HG02970 (cell line): ENCODE results near the gene ZNF497.
"Not testable (repeated sequence)": the region's sequence is repeated elsewhere in the genome, so short reads cannot be mapped to it uniquely, and the experiment has no call there.

ENCODE experiments used
- ATAC-seq: cut with Tn5 transposase; IDR thresholded peaks from one replicate; pipeline ENCODE4 v1.9.1; 2021; ENCODE audit warnings: mild to moderate bottlenecking, moderate library complexity, moderate number of reproducible peaks; ENCODE audit not compliant: unreplicated experiment, low FRiP score

Gene ZNF497

DNA sequence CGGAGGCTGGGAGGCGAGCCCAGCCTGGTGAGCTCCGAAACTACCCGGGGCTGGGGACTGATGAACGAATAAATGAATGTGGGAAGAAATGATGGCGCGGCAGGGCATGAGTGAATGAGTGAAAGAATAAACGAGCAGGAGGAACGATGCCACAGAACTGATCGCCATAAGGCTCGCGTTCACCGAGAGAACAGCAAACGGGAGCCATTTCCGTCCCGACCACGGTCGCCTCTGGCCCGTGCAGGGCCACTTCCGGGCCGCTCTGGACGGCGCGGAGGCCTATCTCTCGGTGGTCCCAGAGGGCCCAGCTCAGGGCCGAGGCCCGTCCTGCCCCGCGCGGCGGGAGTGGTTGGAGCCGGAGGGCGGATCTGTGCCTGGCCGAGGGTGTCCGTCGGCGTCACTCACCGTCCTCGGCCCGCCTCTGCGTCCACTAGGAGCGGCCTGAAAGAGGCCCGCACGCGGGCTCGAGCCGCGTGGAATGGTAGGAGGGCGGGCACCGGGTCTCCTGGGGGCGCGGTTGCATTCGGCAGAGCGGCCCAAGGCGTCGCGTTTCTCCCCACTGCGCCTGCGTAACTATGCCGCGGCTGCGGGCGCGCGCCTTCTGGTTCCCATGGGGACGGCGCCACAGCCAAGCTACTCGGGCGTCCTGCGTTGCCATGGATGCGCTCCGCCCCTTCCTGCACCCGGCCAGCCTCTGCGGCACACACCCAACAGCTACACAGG is at the start of gene ZNF497:
Gene ZNF497 (minus strand): TSS at position 480 of the 723 bp plus-strand sequence. CDS start 5,116 bp downstream, outside the sequence.
- ATAC-seq: peak; percentile 82

DNA sequence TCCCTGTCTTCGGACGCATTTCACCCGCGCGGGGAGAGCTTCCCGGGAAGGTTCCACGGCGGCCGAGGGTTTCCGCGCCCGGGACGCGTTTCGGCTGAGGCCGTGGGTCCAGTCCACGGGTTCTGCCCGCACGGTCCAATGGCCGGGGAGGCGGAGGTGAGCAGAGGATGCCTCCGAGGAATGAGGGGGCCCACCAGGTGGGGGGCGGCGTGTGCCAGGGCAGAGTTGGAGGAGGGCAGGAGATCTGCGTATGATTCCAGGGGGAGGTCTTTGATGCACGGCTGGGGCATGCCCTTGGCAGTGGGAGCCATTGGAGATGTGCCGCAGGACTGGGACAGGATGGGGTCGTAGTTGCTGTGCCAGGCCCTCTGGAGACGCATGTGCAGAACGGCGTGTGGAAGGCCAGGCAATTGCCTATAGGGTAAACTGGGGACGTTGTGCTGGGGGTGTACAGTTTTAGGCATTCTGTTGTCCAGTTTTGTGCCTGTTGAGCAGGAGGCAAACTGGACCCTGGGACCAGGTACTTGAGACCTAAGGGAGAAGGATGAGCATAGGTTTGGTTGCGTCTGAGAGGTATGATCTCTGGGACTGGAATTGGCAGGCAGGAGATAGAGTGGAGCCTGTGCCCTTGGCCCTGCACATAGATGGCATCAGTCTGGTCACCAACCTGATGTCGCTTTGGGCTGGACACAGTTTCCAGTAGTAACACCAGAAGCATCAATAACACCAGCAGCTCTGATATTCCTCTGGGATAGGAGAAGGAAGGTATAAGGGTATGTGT is 46.6 kb upstream of the ZNF497 start:
- ATAC-seq: no peak

DNA sequence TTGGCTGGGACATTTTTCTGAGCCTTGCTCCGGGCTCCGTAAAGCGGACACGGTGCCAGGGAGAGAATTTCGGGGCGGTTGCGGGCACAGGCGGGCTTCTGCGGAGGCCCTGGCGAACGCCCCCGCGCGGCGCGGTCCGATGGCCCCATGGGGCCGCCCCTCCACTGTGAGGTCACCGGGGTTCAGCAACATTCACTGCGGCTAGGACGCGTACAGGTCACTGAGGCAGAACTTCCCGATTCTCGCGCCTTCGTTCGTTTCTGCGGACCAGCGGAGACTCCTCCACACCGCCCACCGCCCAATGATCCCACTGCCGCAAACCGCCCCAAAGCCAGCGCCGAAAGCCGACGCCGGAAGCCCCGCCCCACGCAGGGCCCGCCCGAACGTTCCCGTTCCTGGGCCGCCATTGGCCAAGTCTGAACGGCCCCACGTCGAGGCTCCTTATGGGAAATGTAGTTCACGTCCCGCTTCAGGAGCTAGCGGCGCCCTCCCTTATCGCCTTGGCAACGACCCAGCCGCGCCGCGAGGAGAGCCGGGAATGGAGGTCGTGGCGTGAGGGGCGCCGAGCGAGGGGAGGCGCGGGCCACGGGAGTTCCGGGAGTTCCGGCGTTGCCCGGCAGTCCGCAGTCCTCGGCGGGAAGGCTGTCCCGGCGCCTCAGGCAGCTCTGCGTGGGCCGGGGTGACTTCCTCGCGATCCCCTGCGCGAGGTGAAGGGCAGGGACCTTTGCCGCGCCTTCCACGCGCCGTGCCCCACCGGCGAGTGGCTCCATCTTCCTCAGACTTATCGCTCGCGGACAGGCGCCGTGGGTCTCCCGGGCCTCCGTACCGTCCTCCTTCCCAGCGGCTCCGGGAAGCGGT is 45.8 kb upstream of the ZNF497 start, which contains the start of gene ZNF584:
Gene ZNF584 (plus strand): TSS at position 498 of the 858 bp plus-strand sequence. CDS start 499 bp downstream, outside the sequence.
- peak; percentile 93 for ATAC-seq

DNA sequence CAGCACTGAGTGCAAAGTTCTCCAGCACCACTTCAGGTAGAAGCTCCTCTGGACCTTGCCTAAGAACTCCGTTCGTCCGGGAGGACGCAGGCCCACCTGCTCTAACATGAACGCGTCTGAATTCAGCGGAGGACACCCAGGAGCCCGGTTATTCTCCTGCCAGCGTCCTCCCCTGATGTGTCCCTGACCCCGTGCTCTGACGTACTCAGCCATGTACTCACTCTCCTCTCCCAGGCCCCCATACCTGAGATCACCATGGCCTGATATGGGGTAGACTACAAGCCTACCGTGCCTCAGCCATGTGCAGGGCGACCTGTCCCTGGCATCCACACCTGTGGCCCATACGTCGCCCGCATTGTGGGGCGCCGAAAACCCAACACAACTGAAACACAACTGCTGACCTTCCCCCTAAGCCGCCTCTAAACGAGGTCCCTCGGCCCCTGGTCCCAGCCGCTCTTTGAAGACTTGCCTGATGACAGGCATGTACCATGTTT is 45.2 kb upstream of the ZNF497 start:
- ATAC-seq: no peak

DNA sequence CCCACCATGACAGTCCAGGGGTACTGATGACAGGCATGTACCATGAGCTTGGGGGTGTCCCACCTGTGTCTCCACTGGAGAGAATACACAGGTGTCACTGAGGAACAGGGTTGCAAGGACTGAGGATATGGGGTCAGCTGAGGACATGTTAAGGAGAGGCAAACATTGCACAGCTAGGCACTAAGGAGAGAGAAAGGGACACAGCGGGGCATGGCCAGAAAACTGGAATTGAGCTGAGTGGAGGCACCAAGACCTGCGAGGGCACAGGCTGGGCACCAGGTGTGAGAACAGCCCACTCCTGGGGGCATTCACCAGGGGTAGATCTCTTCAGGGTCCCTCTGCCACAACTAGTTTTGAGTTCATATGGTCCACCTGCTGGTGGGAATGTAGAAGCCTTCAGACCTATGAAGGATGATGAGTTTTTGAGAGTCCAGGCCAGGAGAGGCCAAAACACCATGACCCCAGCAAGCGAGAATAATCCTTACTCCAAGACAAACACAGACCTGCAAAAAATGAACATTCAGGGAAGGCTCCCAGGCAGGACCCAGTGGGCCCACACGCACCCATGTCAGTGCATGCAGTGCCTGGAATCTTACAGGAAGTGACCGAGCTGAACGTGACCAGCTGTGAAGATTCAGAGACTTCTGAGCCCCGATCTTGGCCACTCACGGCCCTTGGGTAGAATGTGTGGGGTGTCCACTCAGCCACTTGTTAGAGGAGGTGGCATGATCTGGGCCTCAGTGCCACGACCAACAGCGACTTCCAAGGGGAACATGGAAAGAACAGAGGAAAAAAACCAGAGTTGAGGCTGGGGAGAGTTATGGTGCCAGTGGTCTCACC is 44.5 kb upstream of the ZNF497 start:
- no peak for ATAC-seq

DNA sequence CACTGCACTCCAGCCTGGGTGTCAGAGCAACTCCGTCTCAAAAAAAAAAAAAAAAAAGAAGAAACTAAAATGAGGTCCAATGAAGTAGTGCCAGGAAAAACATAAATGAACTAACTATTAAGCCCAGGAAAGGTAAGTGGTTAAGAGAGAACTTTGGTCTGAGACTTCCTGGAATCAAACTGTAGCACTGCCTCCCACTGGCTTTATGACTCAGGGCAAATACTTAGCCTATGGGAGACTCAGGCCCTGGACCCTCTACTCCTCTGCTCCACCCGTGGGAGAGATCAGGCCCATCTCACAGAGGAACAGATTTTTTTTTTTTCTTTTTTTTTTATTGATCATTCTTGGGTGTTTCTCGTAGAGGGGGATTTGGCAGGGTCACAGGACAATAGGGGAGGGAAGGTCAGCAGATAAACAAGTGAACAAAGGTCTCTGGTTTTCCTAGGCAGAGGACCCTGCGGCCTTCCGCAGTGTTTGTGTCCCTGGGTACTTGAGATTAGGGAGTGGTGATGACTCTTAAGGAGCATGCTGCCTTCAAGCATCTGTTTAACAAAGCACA is 41.4 kb upstream of the ZNF497 start:
- not testable (repeated sequence) for ATAC-seq

DNA sequence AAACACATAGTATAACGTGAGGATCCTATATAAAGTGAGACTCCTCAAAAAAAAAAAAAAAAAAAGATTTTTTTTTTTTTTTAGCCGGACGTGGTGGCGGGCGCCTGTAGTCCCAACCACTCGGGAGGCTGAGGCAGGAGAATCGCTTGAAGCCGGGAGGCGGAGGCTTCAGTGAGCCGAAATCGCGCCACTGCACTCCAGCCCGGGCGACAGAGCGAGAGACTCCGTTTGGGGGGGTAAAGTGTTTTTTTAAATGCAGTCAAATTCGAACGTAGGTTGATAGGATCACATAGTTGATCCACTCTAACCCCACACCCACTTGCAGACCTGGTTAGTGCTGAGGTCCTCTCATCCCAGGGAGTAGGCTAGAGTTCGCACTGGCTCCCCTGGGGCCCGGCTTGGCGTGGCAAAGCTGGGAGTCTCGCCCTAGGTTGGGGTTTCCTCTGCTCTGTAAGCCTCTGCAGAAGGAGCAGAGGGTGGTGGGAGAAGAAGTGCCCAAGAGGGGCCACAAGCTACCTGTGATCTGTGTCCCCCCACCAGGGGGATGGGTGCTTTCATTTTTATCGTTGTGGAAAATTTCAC is 39.4 kb upstream of the ZNF497 start:
- no peak for ATAC-seq

DNA sequence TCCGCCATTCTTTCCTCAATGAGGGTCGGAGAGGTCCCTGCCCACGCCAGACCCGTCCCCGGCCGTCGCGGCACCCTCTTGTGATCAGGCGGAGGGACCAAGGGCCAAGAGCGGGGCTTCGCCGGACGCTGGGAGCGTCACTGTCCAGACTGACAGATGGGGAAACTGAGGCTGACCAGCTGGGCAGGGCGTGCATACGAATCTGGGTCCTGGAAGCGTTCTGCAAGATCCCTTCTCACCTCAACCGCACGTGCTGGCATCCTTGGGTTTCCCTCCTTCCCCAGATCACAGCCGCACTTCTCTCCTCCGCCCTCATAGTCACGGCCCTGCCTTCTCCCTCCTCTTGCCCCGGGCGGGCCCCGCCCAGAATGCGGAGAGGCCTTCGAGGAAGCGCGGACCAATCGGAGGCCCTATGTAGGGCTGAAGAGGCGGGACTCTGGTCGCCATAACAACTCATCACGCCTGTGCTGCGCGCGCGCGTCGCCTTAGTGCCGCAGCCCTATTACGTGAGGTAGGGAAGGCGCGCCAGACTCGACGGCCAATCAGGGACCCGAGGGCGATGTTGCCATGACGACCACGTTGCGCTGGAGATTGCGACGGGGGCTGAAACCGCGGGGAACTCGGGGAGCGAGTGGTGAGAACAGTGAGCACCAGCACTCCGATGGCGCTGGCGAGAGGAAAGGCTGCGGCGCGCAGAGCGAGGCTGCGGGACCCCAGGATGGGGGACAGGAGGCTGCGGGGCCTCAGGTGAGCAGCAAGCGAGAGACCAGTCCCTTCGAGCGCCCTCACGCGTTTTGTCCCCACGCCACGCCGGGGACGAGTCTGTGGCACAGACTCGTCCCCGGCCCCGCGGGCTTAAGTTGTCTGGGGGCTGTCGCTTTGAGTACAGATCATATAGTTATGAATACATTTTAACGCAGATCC is 38.6 kb upstream of the ZNF497 start:
- ATAC-seq: peak; percentile 98

DNA sequence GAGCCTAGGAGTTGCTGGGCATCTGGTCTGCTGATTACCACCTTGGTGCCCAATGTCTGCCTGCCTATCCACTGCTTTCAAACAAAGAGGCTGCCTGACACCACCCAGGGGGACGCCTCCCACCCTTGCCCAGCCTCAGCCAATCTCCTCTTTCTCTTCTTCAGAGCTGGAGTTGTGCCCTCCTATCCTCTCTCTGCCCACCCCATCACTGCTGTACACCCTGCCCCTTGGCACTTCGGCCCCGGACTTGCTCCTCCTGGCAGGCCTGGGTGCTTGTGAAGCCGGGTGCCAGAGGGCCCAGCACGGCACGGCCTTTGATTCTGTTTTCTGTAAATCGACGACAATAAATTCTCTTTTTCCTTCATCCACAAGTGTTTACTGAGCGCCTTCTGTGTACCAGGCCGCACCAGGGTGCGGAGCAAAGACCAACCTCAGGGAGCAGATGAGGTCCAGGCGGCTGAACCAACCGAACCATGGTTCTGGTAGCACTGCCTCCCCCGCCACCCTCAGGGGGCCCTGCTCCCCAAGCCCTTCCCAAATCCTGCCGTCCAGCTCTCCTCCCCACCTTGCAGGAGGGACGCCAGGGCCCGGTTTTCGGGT is 37.9 kb upstream of the ZNF497 start:
- ATAC-seq: no peak

DNA sequence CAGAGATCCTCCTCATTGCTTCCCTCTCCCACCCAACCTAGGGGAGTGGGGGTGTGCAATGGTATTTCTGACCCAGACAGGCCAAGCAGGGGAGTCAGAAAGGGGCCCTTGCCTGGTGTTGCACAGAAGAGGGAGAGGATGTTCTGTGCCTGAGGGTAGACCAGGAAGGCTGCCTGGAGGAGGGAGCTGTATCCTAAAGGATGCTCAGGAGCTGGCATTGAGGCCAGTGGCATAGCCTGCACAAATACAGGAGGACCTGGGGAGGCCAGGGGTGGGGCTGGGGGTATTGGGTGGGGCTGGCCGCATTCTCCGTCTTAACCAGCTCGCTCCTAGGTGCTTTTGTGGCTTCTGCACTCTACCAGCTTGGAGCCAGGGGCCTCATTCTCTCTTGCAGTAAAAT is 37.4 kb upstream of the ZNF497 start:
- ATAC-seq: no peak

DNA sequence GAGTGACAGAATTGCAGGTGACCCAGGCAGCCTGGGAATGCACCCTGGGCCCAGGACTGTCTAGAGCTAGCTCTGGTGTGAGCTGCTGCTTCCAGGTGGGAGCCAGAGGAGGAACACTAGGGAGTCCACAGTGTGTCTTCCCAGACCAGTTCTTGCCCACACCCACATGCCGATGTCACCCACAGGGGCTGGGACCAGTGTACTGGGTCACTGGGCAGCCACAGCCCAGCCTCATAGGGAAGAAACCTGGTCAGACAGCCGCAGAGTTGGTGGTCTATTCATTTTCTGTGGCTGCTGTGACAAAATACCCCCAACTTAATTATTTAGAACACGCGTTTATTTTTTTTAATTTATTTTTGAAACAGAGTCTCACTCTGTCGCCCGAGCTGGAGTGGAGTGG is 36.0 kb upstream of the ZNF497 start:
- ATAC-seq: no peak

DNA sequence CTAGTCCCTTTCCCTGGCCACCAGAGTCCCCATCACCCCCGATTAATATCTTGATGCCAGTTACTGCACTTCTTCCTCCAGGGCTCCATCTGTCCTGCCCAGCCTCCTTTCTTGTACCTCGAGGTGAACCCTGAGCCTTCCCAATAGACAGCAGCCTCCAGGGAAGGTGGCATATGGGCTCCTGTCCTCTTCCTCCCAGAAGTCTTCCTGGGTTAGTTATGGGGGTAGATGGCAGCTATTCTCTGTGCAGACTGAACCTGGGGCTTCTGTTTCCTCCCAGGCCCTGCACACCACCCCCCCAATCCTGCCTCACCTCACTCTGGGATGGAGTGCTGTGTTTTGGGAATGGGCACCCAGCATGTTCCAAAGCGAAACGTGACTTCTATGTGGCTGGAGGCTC is 35.5 kb upstream of the ZNF497 start:
- no peak for ATAC-seq

DNA sequence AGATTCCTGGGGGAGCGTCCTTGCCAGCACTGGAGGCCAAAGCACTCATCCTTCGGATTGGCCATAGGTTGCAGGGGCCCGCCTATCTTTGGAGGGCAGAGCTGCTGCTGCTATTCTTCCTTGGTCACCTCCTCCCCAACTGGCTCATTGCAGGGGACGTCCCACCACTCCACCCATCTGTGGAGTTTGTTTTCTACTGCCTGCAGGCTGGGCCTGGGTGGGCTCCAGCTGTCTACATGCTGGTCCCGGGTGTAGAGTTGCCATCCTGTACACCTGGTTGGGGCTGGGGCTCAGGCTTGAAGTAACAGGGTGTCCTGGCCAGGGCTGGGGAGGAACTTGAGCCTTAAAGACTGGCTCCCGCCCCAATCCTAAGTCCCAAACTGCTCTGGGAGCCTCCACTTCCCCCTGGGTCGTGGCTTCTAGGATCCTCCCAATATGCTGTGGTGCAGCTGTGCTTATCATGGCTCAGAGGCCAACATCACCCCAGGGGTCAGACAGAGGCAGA is 35.0 kb upstream of the ZNF497 start:
- no peak for ATAC-seq

DNA sequence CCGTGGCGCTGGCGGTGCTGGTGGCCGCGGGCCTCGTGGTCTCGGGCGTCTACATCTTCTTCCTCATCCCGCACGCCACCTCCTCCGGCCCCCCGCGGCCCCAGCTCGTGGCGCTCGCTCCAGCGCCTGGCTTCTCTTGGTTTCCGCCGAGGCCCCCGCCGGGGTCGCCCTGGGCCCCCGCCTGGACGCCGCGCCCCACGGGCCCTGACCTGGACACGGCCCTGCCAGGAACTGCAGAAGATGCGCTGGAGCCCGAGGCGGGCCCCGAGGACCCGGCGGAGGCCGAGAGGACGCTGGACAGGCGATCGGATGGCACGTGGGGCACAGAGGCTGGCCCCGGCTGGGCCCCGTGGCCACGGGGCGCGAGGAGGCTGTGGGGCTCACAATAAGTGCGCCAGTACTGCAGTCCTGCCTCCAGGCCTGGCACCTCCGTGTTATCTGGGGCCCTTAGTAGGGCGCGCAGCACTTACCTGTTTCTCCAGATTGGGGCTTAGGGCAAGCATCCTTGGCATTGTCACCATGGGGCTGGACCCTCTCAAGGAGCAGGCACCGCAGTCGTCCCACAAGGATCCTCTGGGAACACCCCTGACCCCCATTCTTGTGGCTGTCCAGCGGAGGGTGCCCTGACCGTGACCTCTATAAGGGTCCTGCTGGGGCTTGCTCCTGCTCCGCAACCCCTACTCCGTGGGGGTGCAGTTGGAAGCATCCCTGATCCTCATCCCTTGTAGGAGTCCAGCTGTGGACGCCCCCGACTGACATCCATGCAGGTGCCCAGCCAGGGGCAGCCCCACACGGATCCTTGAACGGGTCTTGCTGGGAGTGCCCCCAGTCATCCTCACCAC is 34.4 kb upstream of the ZNF497 start:
- no peak for ATAC-seq

DNA sequence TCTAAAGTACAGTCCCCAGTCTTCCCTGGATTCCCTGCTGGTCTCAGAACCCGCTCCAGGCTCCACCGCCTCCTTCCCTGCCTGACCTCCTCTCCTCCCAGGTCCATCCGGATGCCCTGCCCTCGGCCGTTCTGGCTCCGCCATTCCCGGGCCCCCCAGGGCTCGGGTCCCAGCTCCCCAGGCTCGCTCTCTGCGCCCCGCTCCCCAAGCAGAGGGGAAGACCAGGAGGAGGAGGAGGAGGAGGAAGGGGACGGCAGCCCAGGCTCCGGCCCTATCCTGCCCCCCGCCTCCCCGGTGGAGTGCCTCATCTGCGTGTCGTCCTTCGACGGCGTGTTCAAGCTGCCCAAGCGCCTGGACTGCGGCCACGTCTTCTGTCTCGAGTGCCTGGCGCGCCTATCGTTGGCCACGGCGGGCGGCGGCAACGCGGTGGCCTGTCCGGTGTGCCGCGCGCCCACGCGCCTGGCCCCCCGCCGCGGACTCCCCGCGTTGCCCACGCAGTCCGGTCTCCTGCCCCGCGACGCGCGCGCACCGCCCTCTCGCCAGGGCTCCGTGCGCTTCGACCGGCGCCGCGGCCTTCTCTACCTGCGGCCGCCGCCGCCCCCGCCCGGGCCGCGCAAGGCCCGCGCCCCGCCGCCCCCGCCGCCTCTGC is 33.6 kb upstream of the ZNF497 start:
- ATAC-seq: no peak
